ENCODE results near the gene TMEM59. TPM values are rescaled to one million over a fixed set of nuclear protein-coding genes. Genes with fewer than 3 reads are reported as not detected.

The TMEM59 gene
- total RNA-seq, 1 experiment from 2014 or later = 239 TPM

DNA sequence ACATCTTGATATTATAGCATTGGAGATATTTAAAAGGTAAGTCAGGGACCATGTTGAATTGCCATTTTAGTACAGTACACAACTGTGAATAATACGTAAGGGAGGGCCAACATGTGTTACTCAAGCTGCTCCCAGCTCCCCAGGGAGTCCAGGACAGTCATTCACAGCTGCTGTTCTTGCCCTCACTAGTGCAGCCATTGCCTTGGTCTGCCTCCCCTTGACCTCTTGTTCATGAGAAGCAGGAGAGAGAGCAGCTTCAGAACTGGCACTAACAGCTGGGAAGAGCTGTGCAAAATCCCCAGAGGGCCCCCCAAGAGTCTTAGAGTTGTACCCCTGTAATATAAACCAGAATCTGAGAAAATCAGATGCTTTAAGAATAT, 16.8 kb upstream of the TMEM59 start:
- intact Hi-C loops (cut with micrococcal nuclease; ENCODE audit: unreplicated experiment) = loop anchor here (1.0 to 10.0 kb wide), 4 partner anchors 338 to 741 kb away; no protein-coding TSS in a partner anchor
- H3K9me2 ChIP-seq (ENCODE audit: insufficient read depth) = no peaks in the 10 kb centered on the region
- no peaks in the 10 kb centered on the region for H3K36me3 ChIP-seq (ENCODE audit: low read depth)
- H4K20me1 ChIP-seq (ENCODE audit: insufficient read depth) = no peaks in the 10 kb centered on the region
- H3K4me2 ChIP-seq = no peak overlapping the region
- DNase-seq = no peak
- no peak overlapping the region for H2AFZ ChIP-seq
- no TSS peak for BruUV-seq (replicated peaks)
- H3F3A ChIP-seq (ENCODE audit: insufficient read depth, low read depth) = no peaks in the 10 kb centered on the region
- ChIA-PET POLR2A (ENCODE audit: unreplicated experiment) (no interaction called here), CTCF (interaction anchor here (0.5 kb wide), 2 partner anchors 315 to 334 kb away, joined by 3 to 5 read pairs; no protein-coding TSS in a partner anchor)
- H3K27me3 ChIP-seq (ENCODE audit: insufficient read depth, low read depth) = no peaks in the 10 kb centered on the region
- no peaks in the 10 kb centered on the region for H3K79me2 ChIP-seq (ENCODE audit: low read depth)
- no peak overlapping the region for H3K4me3 ChIP-seq
- no peak overlapping the region for H3K27ac ChIP-seq
- TF ChIP-seq, protein P1, sequence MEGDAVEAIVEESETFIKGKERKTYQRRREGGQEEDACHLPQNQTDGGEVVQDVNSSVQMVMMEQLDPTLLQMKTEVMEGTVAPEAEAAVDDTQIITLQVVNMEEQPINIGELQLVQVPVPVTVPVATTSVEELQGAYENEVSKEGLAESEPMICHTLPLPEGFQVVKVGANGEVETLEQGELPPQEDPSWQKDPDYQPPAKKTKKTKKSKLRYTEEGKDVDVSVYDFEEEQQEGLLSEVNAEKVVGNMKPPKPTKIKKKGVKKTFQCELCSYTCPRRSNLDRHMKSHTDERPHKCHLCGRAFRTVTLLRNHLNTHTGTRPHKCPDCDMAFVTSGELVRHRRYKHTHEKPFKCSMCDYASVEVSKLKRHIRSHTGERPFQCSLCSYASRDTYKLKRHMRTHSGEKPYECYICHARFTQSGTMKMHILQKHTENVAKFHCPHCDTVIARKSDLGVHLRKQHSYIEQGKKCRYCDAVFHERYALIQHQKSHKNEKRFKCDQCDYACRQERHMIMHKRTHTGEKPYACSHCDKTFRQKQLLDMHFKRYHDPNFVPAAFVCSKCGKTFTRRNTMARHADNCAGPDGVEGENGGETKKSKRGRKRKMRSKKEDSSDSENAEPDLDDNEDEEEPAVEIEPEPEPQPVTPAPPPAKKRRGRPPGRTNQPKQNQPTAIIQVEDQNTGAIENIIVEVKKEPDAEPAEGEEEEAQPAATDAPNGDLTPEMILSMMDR (conservative IDR thresholded peaks at IDR 0.05) = no peak
- TF ChIP-seq EZH2 (IDR thresholded peaks at IDR 0.05; ENCODE audit: low read depth) = no peak
- H3K4me1 ChIP-seq (replicated peaks; ENCODE audit: insufficient read depth) = no peaks in the 10 kb centered on the region
- no peaks in the 10 kb centered on the region for H3K9me3 ChIP-seq (ENCODE audit: insufficient read depth, low read depth)

DNA sequence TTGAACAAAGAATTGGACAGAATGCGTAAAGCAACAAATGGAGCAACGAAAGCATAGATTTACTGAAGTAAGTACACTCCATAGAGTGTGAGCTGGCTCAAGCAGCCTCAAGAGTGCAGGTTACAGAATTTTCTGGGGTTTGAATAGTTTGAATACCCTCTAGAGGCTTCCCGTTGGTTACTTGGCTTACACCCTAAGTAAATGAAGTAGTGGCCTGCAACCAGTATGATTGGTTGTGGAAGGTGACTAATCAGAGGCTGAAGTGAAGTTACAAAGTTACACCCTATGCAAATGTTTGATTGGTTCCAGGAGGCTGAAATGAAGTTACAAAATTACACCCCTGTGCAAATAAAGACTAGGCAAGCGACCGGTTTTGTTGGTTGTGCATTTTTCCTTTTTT, 11.3 kb upstream of the TMEM59 start:
- Histone ChIP-seq H3K79me2 (ENCODE audit: low read depth) (no peaks in the 10 kb centered on the region), H3K9me2 (ENCODE audit: insufficient read depth) (no peaks in the 10 kb centered on the region), H2AFZ (no peak overlapping the region), H3K4me2 (no peak overlapping the region), H3K9me3 (ENCODE audit: insufficient read depth, low read depth) (no peaks in the 10 kb centered on the region), H3K4me3 (no peak overlapping the region), H3K27me3 (ENCODE audit: insufficient read depth, low read depth) (no peaks in the 10 kb centered on the region), H4K20me1 (ENCODE audit: insufficient read depth) (no peaks in the 10 kb centered on the region), H3K36me3 (ENCODE audit: low read depth) (no peaks in the 10 kb centered on the region), H3K27ac (no peak overlapping the region), H3F3A (ENCODE audit: insufficient read depth, low read depth) (no peaks in the 10 kb centered on the region), H3K4me1 (replicated peaks; ENCODE audit: insufficient read depth) (no peaks in the 10 kb centered on the region)
- BruUV-seq (replicated peaks) = no TSS peak
- no peak for DNase-seq
- POLR2A ChIA-PET (ENCODE audit: unreplicated experiment) = no interaction called here
- intact Hi-C loops (cut with micrococcal nuclease; ENCODE audit: unreplicated experiment) = no loop called here
- CTCF ChIA-PET = interaction anchor here (0.7 kb wide), 1 partner anchor 15 kb away, joined by 15 read pairs; no protein-coding TSS in a partner anchor
- TF ChIP-seq, protein P1 (conservative IDR thresholded peaks at IDR 0.05) = no peak
- no peak for TF ChIP-seq EZH2 (IDR thresholded peaks at IDR 0.05; ENCODE audit: low read depth)

DNA sequence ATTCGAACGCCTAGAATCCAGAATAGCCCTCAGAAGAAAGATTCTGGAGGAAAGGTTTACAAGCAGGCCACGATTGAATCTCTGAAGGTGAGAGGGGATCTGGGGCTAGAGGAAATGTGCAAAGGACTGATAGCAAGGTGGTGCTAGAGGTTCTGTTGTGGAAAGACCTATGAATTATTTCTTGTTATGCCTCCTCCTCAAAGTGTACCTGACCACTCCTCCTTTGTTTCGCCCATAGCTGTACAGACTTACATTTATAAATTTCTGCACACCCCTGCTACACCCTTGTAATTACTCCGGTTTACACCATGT, 1.4 kb upstream of the TMEM59 start:
- H3K4me1 ChIP-seq (replicated peaks; ENCODE audit: insufficient read depth) = peaks cover 20% of the 10 kb centered on the region
- DNase-seq = no peak
- no peak overlapping the region for H3K27ac ChIP-seq
- H3K4me2 ChIP-seq = peak overlapping the region; percentile 88
- H3K27me3 ChIP-seq (ENCODE audit: insufficient read depth, low read depth) = no peaks in the 10 kb centered on the region
- intact Hi-C loops (cut with micrococcal nuclease; ENCODE audit: unreplicated experiment) = loop anchor here (5.0 kb wide), 3 partner anchors 353 to 727 kb away; partner anchors contain the start of genes LRP8 and SSBP3
- H3K36me3 ChIP-seq (ENCODE audit: low read depth) = 0 out of 2 replicates have a peak, but pooled peaks cover 3% of the 10 kb centered on the region
- H4K20me1 ChIP-seq (ENCODE audit: insufficient read depth) = 0 out of 2 replicates have a peak, but pooled peaks cover 3% of the 10 kb centered on the region
- peak overlapping the region; percentile 85; the same call in 1 of the 2 replicates for H3K4me3 ChIP-seq
- H3F3A ChIP-seq (ENCODE audit: insufficient read depth, low read depth) = 0 out of 2 replicates have a peak, but pooled peaks cover 4% of the 10 kb centered on the region
- H3K79me2 ChIP-seq (ENCODE audit: low read depth) = peaks cover 32% of the 10 kb centered on the region
- H3K9me2 ChIP-seq (ENCODE audit: insufficient read depth) = no peaks in the 10 kb centered on the region
- CTCF ChIA-PET = interaction anchor here (0.6 kb wide), 2 partner anchors 62 to 435 kb away, joined by 3 to 7 read pairs; no protein-coding TSS in a partner anchor
- no peaks in the 10 kb centered on the region for H3K9me3 ChIP-seq (ENCODE audit: insufficient read depth, low read depth)
- TF ChIP-seq, protein P1 (conservative IDR thresholded peaks at IDR 0.05) = no peak
- TF ChIP-seq EZH2 (IDR thresholded peaks at IDR 0.05; ENCODE audit: low read depth) = no peak
- BruUV-seq (replicated peaks) = no TSS peak
- POLR2A ChIA-PET (ENCODE audit: unreplicated experiment) = interaction anchor here (0.5 to 0.6 kb wide), 2 partner anchors 109 to 168 kb away, joined by 3 to 33 read pairs; partner anchors contain the start of genes IFT25 and LRRC42
- H2AFZ ChIP-seq = peak overlapping the region; percentile 97

Measured in PC-9 (cell line).